Measurements from ENCODE around the gene PHACTR1.
"Not testable (repeated sequence)": the region's sequence is repeated elsewhere in the genome, so short reads cannot be mapped to it uniquely, and the experiment has no call there.

PHACTR1 gene

DNA sequence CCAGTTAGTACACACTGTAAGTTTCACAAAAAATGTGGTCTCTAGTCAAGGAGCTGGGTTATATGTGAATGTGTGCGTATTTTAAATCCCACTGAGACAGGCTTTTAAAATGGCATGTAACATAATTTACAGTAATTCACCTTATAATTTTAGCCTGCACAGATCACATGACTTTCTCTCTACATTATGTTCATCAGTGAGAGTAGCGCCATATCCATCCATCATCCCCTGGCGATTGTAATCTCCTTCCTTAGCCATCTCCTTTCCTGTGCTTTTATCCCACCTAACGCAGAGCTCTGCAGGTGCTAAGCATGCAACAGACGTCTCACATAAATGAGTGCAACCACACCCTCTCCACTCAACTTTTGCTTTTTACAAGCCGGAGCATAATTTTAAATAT is 401.0 kb downstream of the PHACTR1 start:
- Histone ChIP-seq H3K27me3 (replicated peaks; ENCODE audit: control insufficient read depth, insufficient read depth, low read length) (no peaks in the 10 kb centered on the region), H3K4me1 (ENCODE audit: control insufficient read depth, insufficient read depth, low read length) (no peaks in the 10 kb centered on the region), H3K36me3 (ENCODE audit: control insufficient read depth, insufficient read depth, low read length, severe bottlenecking) (no peaks in the 10 kb centered on the region), H3K4me3 (ENCODE audit: low read length) (no peak overlapping the region), H3K9ac (ENCODE audit: low read length) (no peak overlapping the region), H3K9me3 (ENCODE audit: control insufficient read depth, low read length) (no peaks in the 10 kb centered on the region)
- DNase-seq (ENCODE audit: low read depth): no peak

DNA sequence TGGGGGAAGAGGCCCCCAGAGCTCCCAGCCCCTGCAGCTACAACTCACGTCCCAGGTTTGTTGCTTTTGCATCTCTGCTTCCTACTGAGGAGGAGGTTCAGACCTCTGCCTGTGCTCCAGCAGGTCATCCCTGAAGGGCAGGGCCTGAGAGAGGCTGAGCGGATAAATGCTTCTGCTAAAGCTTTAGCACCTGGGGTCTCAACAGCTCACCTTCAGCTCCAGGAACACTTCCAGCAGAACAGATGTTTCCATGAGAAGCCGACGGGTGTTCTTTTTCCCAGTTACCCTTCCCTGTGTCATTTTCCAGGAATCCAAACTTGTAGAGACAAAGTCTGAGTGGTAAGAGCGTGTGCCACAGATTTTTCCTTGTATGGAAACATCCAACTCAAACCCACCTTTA is 403.0 kb downstream of the PHACTR1 start:
- H3K36me3 ChIP-seq (ENCODE audit: control insufficient read depth, insufficient read depth, low read length, severe bottlenecking): no peaks in the 10 kb centered on the region
- no peaks in the 10 kb centered on the region for H3K9me3 ChIP-seq (ENCODE audit: control insufficient read depth, low read length)
- no peaks in the 10 kb centered on the region for H3K27me3 ChIP-seq (replicated peaks; ENCODE audit: control insufficient read depth, insufficient read depth, low read length)
- H3K4me1 ChIP-seq (ENCODE audit: control insufficient read depth, insufficient read depth, low read length): no peaks in the 10 kb centered on the region
- no peak for DNase-seq (ENCODE audit: low read depth)
- H3K9ac ChIP-seq (ENCODE audit: low read length): no peak overlapping the region
- H3K4me3 ChIP-seq (ENCODE audit: low read length): no peak overlapping the region

DNA sequence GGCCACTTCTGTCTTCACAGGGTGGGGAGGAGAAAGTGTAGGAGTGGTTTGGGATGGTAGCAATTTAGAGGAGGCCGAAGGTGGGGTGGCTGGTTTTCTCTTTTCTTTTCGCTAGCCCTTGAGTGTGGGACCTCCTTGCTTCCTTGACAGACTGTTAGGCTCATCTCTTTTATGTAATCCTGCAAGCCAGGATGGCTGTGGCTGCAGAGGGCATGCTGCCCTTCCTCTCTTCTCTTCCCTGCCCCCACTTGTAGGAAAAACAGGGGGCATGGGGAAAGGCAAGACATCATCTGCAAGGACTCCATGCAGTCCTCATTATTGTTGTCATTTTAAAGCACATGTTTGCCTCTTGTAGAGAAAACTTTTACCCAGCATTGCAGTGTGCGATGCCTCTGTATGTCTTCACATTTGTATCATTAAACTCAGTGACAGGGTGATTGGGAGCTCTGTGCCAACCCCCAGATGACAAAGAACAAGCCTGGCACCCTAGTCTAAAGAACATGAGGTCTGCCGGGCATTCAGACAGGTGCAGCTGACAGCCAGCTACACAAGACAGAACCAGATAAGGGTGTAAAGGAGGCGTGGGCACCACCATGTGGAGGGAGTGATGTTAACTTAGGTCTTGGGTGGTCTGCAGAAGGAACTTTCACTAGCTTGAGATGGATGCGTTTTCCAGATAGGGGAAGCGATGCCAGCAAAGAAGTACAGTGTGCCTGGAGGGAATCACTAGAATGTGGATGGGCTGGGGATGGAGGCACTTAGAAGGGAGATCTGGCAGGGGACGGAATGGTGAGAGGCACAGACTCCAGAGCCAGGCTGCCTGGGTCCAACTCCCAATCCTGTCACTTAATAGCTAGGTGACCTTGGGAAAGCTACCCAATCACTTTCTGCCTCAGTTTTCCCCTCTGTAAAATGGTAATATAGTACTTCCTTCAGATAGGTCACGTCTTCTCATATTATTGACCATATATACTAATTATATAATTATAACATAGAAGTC is 404.2 kb downstream of the PHACTR1 start:
- H3K4me1 ChIP-seq (ENCODE audit: control insufficient read depth, insufficient read depth, low read length): no peaks in the 10 kb centered on the region
- no peaks in the 10 kb centered on the region for H3K27me3 ChIP-seq (replicated peaks; ENCODE audit: control insufficient read depth, insufficient read depth, low read length)
- H3K4me3 ChIP-seq (ENCODE audit: low read length): no peak overlapping the region
- DNase-seq (ENCODE audit: low read depth): no peak
- H3K9me3 ChIP-seq (ENCODE audit: control insufficient read depth, low read length): no peaks in the 10 kb centered on the region
- no peak overlapping the region for H3K9ac ChIP-seq (ENCODE audit: low read length)
- no peaks in the 10 kb centered on the region for H3K36me3 ChIP-seq (ENCODE audit: control insufficient read depth, insufficient read depth, low read length, severe bottlenecking)

DNA sequence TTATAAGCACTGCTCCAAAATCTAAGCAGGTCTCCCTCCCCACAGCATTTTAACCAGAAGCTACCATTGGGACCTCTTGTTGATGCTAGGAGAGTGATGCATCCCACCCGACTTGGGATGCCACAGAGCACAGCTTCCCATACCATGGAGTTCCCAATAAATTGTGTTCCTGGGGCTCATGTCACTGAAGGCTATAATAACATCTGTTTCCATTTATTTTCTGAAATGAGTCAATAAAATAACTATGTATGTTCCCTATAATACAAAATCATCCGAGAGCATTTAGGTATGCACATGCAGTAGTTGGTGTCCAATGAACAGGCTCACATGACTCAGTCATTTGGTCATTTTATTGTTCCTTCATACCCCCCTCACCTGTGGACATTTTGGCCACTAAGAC is 407.6 kb downstream of the PHACTR1 start:
- Histone ChIP-seq H3K9ac (ENCODE audit: low read length) (no peak overlapping the region), H3K27me3 (replicated peaks; ENCODE audit: control insufficient read depth, insufficient read depth, low read length) (no peaks in the 10 kb centered on the region), H3K4me3 (ENCODE audit: low read length) (no peak overlapping the region), H3K36me3 (ENCODE audit: control insufficient read depth, insufficient read depth, low read length, severe bottlenecking) (no peaks in the 10 kb centered on the region), H3K4me1 (ENCODE audit: control insufficient read depth, insufficient read depth, low read length) (no peaks in the 10 kb centered on the region), H3K9me3 (ENCODE audit: control insufficient read depth, low read length) (peaks cover under 1% of the 10 kb centered on the region)
- DNase-seq (ENCODE audit: low read depth): no peak

DNA sequence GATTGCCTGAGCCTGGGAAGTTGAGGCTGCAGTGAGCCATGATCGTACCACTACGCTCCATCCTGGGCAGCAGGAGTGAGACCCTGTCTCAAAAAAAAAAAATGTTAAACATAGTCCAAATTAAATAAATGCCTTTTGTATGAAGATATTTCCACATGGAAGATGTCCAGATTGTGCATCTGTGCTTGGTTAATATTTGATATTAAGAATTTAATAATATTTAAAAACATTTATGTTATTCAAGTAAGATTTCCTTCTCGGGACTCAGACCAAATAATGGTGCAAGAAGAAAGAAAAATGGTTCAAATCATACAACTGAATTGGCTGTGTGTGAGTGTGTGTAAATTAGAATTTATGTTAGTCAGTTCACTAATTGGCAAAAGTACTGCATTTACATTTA is 409.3 kb downstream of the PHACTR1 start:
- no peaks in the 10 kb centered on the region for H3K4me1 ChIP-seq (ENCODE audit: control insufficient read depth, insufficient read depth, low read length)

DNA sequence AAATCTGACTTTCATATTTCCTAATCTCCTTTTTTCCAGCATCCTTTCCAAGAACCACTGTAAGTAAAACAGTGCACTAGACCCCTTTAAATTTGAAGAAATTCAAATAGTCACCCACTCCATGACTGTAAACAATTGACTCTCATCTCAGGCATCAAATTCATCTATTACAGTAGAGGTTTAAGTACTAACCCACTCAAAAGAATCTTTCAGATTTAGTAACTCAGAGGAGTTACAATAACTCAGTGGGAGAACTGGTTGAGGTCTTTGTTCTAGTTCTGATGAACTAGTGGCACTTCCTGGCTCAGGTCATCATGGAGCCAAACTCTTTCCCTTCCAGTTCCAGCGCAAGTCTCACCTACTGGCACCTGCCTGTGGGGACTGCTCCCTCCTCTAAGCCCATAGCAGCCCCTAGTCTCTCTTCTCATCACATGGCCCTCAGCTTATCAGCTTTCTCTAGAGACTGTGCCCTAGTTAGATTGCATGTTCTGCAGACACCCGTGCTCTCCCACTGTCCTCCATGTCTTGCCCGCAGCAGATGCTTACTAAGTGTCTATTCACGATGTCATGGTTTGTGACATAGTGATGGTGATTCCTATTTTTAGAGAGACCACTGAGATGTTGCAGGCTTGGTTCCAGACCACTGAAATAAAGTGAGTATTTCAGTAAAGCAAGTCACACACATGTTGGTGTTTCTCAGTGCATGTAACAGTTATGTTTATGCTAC is 415.5 kb downstream of the PHACTR1 start:
- no peak for DNase-seq (ENCODE audit: low read depth)
- H3K9me3 ChIP-seq (ENCODE audit: control insufficient read depth, low read length): peaks cover 4% of the 10 kb centered on the region

More for the DNA sequence above, 409.3 kb downstream of the PHACTR1 start:
- Histone ChIP-seq H3K4me3 (ENCODE audit: low read length) (no peak overlapping the region), H3K9me3 (ENCODE audit: control insufficient read depth, low read length) (peaks cover 4% of the 10 kb centered on the region), H3K36me3 (ENCODE audit: control insufficient read depth, insufficient read depth, low read length, severe bottlenecking) (no peaks in the 10 kb centered on the region), H3K27me3 (replicated peaks; ENCODE audit: control insufficient read depth, insufficient read depth, low read length) (no peaks in the 10 kb centered on the region), H3K9ac (ENCODE audit: low read length) (no peak overlapping the region)
- DNase-seq (ENCODE audit: low read depth): no peak

DNA sequence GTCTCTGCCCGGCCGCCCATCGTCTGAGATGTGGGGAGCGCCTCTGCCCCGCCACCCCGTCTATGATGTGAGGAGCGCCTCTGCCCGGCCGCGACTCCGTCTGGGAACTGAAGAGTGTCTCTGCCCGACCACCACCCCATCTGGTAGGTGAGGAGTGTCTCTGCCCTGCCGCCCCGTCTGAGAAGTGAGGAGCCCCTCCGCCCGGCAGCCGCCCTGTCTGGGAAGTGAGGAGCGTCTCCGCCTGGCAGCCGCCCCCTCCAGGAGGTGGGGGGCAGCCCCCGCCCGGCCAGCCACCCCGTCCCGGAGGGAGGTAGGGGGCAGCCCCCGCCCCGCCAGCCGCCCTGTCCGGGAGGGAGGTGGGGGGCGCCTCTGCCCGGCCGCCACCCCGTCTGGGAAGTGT is 417.3 kb downstream of the PHACTR1 start:
- H3K27me3 ChIP-seq (replicated peaks; ENCODE audit: control insufficient read depth, insufficient read depth, low read length); H3K9me3 ChIP-seq (ENCODE audit: control insufficient read depth, low read length); DNase-seq (ENCODE audit: low read depth); H3K9ac ChIP-seq (ENCODE audit: low read length); H3K4me3 ChIP-seq (ENCODE audit: low read length); H3K4me1 ChIP-seq (ENCODE audit: control insufficient read depth, insufficient read depth, low read length); H3K36me3 ChIP-seq (ENCODE audit: control insufficient read depth, insufficient read depth, low read length, severe bottlenecking): not testable (repeated sequence)

More for the DNA sequence above, 415.5 kb downstream of the PHACTR1 start:
- H3K36me3 ChIP-seq (ENCODE audit: control insufficient read depth, insufficient read depth, low read length, severe bottlenecking): no peaks in the 10 kb centered on the region
- H3K4me3 ChIP-seq (ENCODE audit: low read length): no peak overlapping the region
- no peaks in the 10 kb centered on the region for H3K27me3 ChIP-seq (replicated peaks; ENCODE audit: control insufficient read depth, insufficient read depth, low read length)
- H3K4me1 ChIP-seq (ENCODE audit: control insufficient read depth, insufficient read depth, low read length): no peaks in the 10 kb centered on the region
- no peak overlapping the region for H3K9ac ChIP-seq (ENCODE audit: low read length)

DNA sequence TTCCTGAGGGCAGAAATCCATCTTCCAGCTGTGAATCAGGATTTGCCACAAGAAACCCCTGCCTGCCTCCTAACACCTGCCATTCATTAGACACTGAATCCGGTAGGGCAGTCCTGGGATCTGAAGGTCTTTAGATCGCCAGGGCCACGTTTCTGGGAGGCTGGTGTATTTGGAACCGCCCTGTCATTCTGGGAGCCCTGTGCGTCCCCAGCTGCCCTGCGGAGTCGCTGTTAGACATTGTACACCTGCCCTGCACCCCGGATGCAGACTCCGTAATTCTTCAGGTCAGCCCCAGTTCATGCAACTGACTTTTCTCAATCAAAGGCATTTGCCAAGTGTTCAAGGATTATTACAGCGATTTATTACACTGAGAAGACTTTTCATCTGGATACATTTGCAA is 418.6 kb downstream of the PHACTR1 start:
- Histone ChIP-seq H3K9me3 (ENCODE audit: control insufficient read depth, low read length) (no peaks in the 10 kb centered on the region), H3K4me1 (ENCODE audit: control insufficient read depth, insufficient read depth, low read length) (no peaks in the 10 kb centered on the region)

DNA sequence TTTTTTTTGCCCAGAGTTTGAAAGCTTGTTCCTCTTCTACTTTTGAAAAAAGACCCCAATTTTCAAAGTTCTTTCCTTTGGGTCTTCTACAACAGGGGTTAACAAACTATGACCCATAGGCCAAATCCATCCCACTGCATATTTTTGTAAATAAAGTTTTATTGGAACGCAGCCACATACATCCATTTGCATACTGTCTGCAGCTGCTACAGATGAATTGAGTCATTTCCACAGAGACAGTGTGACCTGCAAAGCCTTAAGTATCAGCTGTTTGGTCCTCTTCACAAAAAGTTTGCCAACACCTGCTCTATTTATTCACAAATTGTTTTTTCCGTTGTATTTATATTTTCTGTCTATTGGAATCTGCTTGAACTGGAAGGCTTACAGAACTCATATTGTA is 422.6 kb downstream of the PHACTR1 start:
- Histone ChIP-seq H3K9ac (ENCODE audit: low read length) (no peak overlapping the region), H3K9me3 (ENCODE audit: control insufficient read depth, low read length) (no peaks in the 10 kb centered on the region), H3K27me3 (replicated peaks; ENCODE audit: control insufficient read depth, insufficient read depth, low read length) (no peaks in the 10 kb centered on the region)

More for the DNA sequence above, 418.6 kb downstream of the PHACTR1 start:
- Histone ChIP-seq H3K36me3 (ENCODE audit: control insufficient read depth, insufficient read depth, low read length, severe bottlenecking) (no peaks in the 10 kb centered on the region), H3K27me3 (replicated peaks; ENCODE audit: control insufficient read depth, insufficient read depth, low read length) (no peaks in the 10 kb centered on the region), H3K9ac (ENCODE audit: low read length) (no peak overlapping the region), H3K4me3 (ENCODE audit: low read length) (no peak overlapping the region)
- no peak for DNase-seq (ENCODE audit: low read depth)

DNA sequence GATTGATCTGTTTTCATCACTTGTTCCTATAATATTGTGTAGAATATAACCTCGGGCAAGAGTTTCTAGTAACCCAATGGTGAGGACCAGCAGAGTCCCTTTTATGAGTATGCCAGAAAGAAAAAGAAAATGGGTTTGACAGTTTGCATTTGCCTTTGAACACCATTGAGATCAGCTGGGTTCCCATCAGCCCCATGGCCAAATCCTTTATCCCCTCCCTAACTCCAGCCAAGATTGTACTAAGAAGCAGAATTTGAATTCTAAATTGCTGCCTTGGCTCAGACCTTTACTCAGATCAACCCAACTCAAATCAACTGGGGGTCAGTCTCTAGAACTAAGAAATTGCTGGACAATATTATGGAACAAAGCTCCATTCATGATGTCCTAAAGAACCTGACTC is 424.4 kb downstream of the PHACTR1 start:
- Histone ChIP-seq H3K36me3 (ENCODE audit: control insufficient read depth, insufficient read depth, low read length, severe bottlenecking) (no peaks in the 10 kb centered on the region), H3K27me3 (replicated peaks; ENCODE audit: control insufficient read depth, insufficient read depth, low read length) (no peaks in the 10 kb centered on the region), H3K4me3 (ENCODE audit: low read length) (no peak overlapping the region), H3K9me3 (ENCODE audit: control insufficient read depth, low read length) (no peaks in the 10 kb centered on the region), H3K4me1 (ENCODE audit: control insufficient read depth, insufficient read depth, low read length) (no peaks in the 10 kb centered on the region), H3K9ac (ENCODE audit: low read length) (no peak overlapping the region)
- no peak for DNase-seq (ENCODE audit: low read depth)

More for the DNA sequence above, 422.6 kb downstream of the PHACTR1 start:
- H3K4me1 ChIP-seq (ENCODE audit: control insufficient read depth, insufficient read depth, low read length): no peaks in the 10 kb centered on the region
- DNase-seq (ENCODE audit: low read depth): no peak
- no peak overlapping the region for H3K4me3 ChIP-seq (ENCODE audit: low read length)
- H3K36me3 ChIP-seq (ENCODE audit: control insufficient read depth, insufficient read depth, low read length, severe bottlenecking): no peaks in the 10 kb centered on the region

DNA sequence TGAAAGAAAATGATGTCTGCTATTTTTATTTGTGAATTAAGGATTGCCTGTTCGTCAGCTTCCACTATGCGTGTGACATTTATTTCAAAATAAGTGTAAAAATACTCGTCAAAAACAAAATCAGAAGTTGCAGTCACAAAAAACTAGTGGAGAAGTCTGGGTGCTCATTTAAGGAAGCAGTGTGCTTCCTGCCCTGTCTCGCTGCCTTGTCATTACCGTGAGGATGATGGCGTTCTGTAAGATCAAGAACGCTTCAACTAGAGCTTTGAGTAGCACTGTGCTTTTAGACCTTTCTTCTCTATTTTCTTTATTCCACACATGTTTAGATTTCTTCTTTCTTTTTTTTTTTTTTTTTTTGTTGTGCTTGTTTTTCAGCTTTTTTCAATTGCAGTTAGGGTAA is 424.8 kb downstream of the PHACTR1 start:
- Histone ChIP-seq H3K9me3 (ENCODE audit: control insufficient read depth, low read length) (no peaks in the 10 kb centered on the region), H3K27me3 (replicated peaks; ENCODE audit: control insufficient read depth, insufficient read depth, low read length) (no peaks in the 10 kb centered on the region), H3K4me3 (ENCODE audit: low read length) (no peak overlapping the region), H3K4me1 (ENCODE audit: control insufficient read depth, insufficient read depth, low read length) (no peaks in the 10 kb centered on the region), H3K36me3 (ENCODE audit: control insufficient read depth, insufficient read depth, low read length, severe bottlenecking) (no peaks in the 10 kb centered on the region), H3K9ac (ENCODE audit: low read length) (no peak overlapping the region)
- no peak for DNase-seq (ENCODE audit: low read depth)
